HepG2 (cell line): ENCODE measurements around the gene COMMD1.

ENCODE experiments used
- AGO2 ChIP-seq: fragments of 200-400 bp; formaldehyde crosslinking; optimal IDR thresholded peaks from 2 replicates; pipeline ENCODE3; 2017; ENCODE audit warnings: mild to moderate bottlenecking, low read depth, low read length, moderate library complexity
- CCDC6 ChIP-seq: sonication (generic); formaldehyde crosslinking; IDR thresholded peaks from 2 replicates; pipeline ENCODE4 v1.8.1; 2022; ENCODE audit warnings: mild to moderate bottlenecking, missing genetic modification reagents, moderate library complexity
- JDP2 ChIP-seq: sonication (generic); formaldehyde crosslinking; IDR thresholded peaks from 2 replicates; pipeline ENCODE4 v1.8.1; 2022; ENCODE audit warnings: missing genetic modification reagents, borderline replicate concordance
- NFATC3 ChIP-seq: sonication (generic); formaldehyde crosslinking; IDR thresholded peaks from 2 replicates; pipeline ENCODE4 v1.5.1; 2020; ENCODE audit warnings: mild to moderate bottlenecking, missing genetic modification reagents
- SOX6 ChIP-seq, 2 experiments: fragments of 450-650 bp in 1 of 2; sonication (generic) in 1 of 2; formaldehyde crosslinking in 1 of 2; IDR thresholded peaks; 2 replicates each; pipeline versions ENCODE4 v1.4.0 to v1.6.1; 2017 to 2020; ENCODE audit warnings: antibody characterized with exemption in 1 of 2, mild to moderate bottlenecking in 1 of 2, missing genetic modification reagents in 1 of 2
- ZNF24 ChIP-seq: fragments of 450-650 bp; IDR thresholded peaks from 2 replicates; pipeline ENCODE4 v1.6.1; 2017; ENCODE audit warnings: antibody characterized with exemption, mild to moderate bottlenecking
- TF ChIP-seq, protein P1 (sequence below): sonication (generic); formaldehyde crosslinking; IDR thresholded peaks from 2 replicates; pipeline ENCODE4 v1.8.0; 2022; ENCODE audit warnings: missing genetic modification reagents, low read depth, mild to moderate bottlenecking, borderline replicate concordance
- TF ChIP-seq, protein P2 (sequence below): sonication (generic); formaldehyde crosslinking; IDR thresholded peaks from 2 replicates; pipeline ENCODE4 v1.5.0; 2020; ENCODE audit warnings: mild to moderate bottlenecking, missing genetic modification reagents, moderate library complexity
- TF ChIP-seq, protein P3 (sequence below): sonication (generic); formaldehyde crosslinking; IDR thresholded peaks from 2 replicates; pipeline ENCODE4 v1.9.0; 2022; ENCODE audit warnings: missing genetic modification reagents, mild to moderate bottlenecking, borderline replicate concordance
- TF ChIP-seq, protein P4 (sequence below): sonication (generic); formaldehyde crosslinking; IDR thresholded peaks from 2 replicates; pipeline ENCODE4 v1.9.0; 2021; ENCODE audit warnings: missing genetic modification reagents, borderline replicate concordance
- TF ChIP-seq, protein P5 (sequence below): sonication (generic); formaldehyde crosslinking; IDR thresholded peaks from 2 replicates; pipeline ENCODE4 v1.8.0; 2022; ENCODE audit warnings: mild to moderate bottlenecking, missing genetic modification reagents; ENCODE audit not compliant: insufficient replicate concordance

DNA sequence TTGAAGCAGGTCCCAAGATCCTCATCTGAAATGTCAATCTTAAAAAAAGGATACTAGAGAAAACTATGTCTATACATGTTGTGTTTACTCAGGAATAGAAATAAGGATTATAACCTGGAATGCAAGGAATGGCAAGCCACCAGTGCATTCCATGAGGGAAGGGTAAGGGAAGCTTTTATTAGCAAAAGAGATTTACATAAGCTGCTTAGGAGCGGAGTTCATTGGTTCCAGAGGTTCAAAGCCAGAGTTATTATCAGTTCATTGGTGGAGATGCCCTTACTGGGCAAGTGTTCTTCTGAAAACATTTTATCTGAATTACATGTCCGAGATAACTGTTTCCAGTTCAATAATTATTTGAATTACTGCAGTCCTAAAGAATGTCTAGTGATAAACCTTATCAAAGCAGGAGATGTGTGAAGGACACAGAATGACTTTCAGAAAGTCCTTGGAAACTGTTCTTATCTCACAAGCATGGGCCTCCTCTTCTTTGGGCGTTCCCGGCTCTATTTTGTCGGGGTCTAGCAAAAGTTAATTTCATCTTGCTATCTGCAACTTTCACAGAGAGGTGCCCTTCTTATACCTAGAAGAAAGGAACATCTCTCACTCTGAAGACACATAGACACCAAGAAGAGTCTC is 23.5 kb downstream of the COMMD1 start:
- TF ChIP-seq SOX6 (IDR thresholded peaks at IDR 0.05), result no peak
- TF ChIP-seq SOX6 (CRISPR knock-in tag; IDR thresholded peaks at IDR 0.05), result no peak
- TF ChIP-seq JDP2, result no peak
- TF ChIP-seq, protein P1, sequence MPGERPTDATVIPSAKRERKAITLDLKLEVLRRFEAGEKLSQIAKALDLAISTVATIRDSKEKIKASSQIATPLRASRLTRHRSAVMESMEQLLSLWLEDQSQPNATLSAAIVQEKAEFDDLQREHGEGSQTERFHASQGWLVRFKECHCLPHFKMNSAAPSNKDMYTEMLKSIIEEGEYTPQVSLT, result no peak
- TF ChIP-seq, protein P2, sequence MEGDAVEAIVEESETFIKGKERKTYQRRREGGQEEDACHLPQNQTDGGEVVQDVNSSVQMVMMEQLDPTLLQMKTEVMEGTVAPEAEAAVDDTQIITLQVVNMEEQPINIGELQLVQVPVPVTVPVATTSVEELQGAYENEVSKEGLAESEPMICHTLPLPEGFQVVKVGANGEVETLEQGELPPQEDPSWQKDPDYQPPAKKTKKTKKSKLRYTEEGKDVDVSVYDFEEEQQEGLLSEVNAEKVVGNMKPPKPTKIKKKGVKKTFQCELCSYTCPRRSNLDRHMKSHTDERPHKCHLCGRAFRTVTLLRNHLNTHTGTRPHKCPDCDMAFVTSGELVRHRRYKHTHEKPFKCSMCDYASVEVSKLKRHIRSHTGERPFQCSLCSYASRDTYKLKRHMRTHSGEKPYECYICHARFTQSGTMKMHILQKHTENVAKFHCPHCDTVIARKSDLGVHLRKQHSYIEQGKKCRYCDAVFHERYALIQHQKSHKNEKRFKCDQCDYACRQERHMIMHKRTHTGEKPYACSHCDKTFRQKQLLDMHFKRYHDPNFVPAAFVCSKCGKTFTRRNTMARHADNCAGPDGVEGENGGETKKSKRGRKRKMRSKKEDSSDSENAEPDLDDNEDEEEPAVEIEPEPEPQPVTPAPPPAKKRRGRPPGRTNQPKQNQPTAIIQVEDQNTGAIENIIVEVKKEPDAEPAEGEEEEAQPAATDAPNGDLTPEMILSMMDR (CRISPR knock-in tag), result no peak
- TF ChIP-seq AGO2, result no peak
- TF ChIP-seq, protein P3, sequence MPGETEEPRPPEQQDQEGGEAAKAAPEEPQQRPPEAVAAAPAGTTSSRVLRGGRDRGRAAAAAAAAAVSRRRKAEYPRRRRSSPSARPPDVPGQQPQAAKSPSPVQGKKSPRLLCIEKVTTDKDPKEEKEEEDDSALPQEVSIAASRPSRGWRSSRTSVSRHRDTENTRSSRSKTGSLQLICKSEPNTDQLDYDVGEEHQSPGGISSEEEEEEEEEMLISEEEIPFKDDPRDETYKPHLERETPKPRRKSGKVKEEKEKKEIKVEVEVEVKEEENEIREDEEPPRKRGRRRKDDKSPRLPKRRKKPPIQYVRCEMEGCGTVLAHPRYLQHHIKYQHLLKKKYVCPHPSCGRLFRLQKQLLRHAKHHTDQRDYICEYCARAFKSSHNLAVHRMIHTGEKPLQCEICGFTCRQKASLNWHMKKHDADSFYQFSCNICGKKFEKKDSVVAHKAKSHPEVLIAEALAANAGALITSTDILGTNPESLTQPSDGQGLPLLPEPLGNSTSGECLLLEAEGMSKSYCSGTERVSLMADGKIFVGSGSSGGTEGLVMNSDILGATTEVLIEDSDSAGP (CRISPR knock-in tag), result no peak
- TF ChIP-seq, protein P4, sequence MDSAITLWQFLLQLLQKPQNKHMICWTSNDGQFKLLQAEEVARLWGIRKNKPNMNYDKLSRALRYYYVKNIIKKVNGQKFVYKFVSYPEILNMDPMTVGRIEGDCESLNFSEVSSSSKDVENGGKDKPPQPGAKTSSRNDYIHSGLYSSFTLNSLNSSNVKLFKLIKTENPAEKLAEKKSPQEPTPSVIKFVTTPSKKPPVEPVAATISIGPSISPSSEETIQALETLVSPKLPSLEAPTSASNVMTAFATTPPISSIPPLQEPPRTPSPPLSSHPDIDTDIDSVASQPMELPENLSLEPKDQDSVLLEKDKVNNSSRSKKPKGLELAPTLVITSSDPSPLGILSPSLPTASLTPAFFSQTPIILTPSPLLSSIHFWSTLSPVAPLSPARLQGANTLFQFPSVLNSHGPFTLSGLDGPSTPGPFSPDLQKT, result no peak
- no peak for TF ChIP-seq NFATC3 (CRISPR knock-in tag)
- no peak for TF ChIP-seq ZNF24
- TF ChIP-seq CCDC6 (CRISPR knock-in tag), result no peak
- TF ChIP-seq, protein P5, sequence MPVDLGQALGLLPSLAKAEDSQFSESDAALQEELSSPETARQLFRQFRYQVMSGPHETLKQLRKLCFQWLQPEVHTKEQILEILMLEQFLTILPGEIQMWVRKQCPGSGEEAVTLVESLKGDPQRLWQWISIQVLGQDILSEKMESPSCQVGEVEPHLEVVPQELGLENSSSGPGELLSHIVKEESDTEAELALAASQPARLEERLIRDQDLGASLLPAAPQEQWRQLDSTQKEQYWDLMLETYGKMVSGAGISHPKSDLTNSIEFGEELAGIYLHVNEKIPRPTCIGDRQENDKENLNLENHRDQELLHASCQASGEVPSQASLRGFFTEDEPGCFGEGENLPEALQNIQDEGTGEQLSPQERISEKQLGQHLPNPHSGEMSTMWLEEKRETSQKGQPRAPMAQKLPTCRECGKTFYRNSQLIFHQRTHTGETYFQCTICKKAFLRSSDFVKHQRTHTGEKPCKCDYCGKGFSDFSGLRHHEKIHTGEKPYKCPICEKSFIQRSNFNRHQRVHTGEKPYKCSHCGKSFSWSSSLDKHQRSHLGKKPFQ, result no peak
